Esophagus muscularis mucosa (tissue), 4 donors: ENCODE measurements around the gene RFFL. TPM values are rescaled to one million over a fixed set of nuclear protein-coding genes. Genes with fewer than 3 reads are reported as not detected.

Experiments
- DNase-seq: peaks from one replicate; pipeline ENCODE4 v3.0.0-alpha.2; 2017; ENCODE audit errors: extremely low spot score
- H3K27ac ChIP-seq, 4 donors: fragments of 200-600 bp; sonication (generic); replicated peaks in 1 of 4; 1 replicate in 3 of 4; 2 replicates in 1 of 4; pipeline ENCODE4 v1.5.1; 2016 to 2019; ENCODE audit warnings: mild to moderate bottlenecking in 1 of 4
- H3K27me3 ChIP-seq, 4 donors: fragments of 200-600 bp; sonication (generic); one replicate each; pipeline versions ENCODE4 v1.5.1 to v1.6.0; 2016 to 2019
- H3K36me3 ChIP-seq, 4 donors: fragments of 200-600 bp; sonication (generic); one replicate each; pipeline ENCODE4 v1.5.1; 2016 to 2019
- H3K4me1 ChIP-seq, 4 donors: fragments of 200-600 bp; sonication (generic); one replicate each; pipeline ENCODE4 v1.5.1; 2016 to 2019
- H3K4me3 ChIP-seq, 4 donors: fragments of 200-600 bp; sonication (generic); 1 replicate in 2 of 4; 2 replicates in 2 of 4; pipeline ENCODE4 v1.5.1; 2016 to 2019; ENCODE audit warnings: mild to moderate bottlenecking in 4 of 4, moderate library complexity in 1 of 4
- H3K9me3 ChIP-seq, 4 donors: fragments of 200-600 bp; sonication (generic); 1 replicate in 3 of 4; 2 replicates in 1 of 4; pipeline ENCODE4 v1.5.1; 2016 to 2019
- CTCF ChIP-seq, 3 experiments: fragments of 200-600 bp in 2 of 3; fragments of 450-650 bp in 1 of 3; sonication (generic) in 2 of 3; IDR thresholded peaks; one replicate each; pipeline ENCODE4 v1.5.1; 2017 to 2019; ENCODE audit warnings: antibody characterized with exemption in 3 of 3, mild to moderate bottlenecking in 2 of 3, moderate library complexity in 1 of 3
- EP300 ChIP-seq: sonication (generic); formaldehyde crosslinking; IDR thresholded peaks from one replicate; pipeline ENCODE4 v1.6.1; 2017; ENCODE audit warnings: antibody characterized with exemption
- POLR2A ChIP-seq: fragments of 450-650 bp; IDR thresholded peaks from one replicate; pipeline ENCODE4 v1.6.1; 2017; ENCODE audit warnings: antibody characterized with exemption, moderate library complexity, mild to moderate bottlenecking, low read depth
- POLR2AphosphoS5 ChIP-seq, 2 donors: sonication (generic); formaldehyde crosslinking; IDR thresholded peaks; one replicate each; pipeline ENCODE4 v1.6.1; 2017; ENCODE audit warnings: antibody characterized with exemption in 2 of 2
- WGBS: methylation state at CpG from one replicate; pipeline ENCODE4 v1.1.5; 2018; 5-methylcytosine and 5-hydroxymethylcytosine counted together
- intact Hi-C: fragments of 100-400 bp; cut with DNase I; formaldehyde crosslinking; loops from one replicate; pipeline ENCODE4 v1.15.1; 2023
- total RNA-seq, 4 donors: library from RNA; depleted of rRNA; stranded (reverse); fragments of >200 nt; gene quantifications; one replicate each; pipeline versions ENCODE4 v1.1.0 to v1.2.1, GENCODE V29; 2016

The RFFL gene
- total RNA-seq, 4 donors from 2014 or later, result 19.5 to 40.9 (median 33.3) TPM

- Histone ChIP-seq H3K4me3 (no peak overlapping the region), H3K27me3 (no peaks in the 10 kb centered on the region), H3K9me3 (no peaks in the 10 kb centered on the region), H3K27ac (no peak overlapping the region), H3K4me1 (peaks cover 23 to 28% (median 25%) of the 10 kb centered on the region in 4 donors), H3K36me3 (peaks cover 19 to 75% (median 51%) of the 10 kb centered on the region in 4 donors)
- no peak for TF ChIP-seq EP300
- TF ChIP-seq POLR2A, result no peak
- no peak for TF ChIP-seq CTCF (IDR thresholded peaks at IDR 0.05)
- no peak for TF ChIP-seq POLR2AphosphoS5 (IDR thresholded peaks at IDR 0.05)
- intact Hi-C loops, result no loop called here
- WGBS, result 90% methylated on average over 2 of the region's 2 CpGs
- DNase-seq, result no peak
Observed at GRCh38 chr17:35018814-35019213, 44.7 kb downstream of the RFFL start.

GRCh38 chr17:35017021-35017420 is 46.5 kb downstream of the RFFL start:
- H3K36me3 ChIP-seq, result peaks cover 19 to 80% (median 60%) of the 10 kb centered on the region in 4 donors
- no peaks in the 10 kb centered on the region for H3K27me3 ChIP-seq
- no peaks in the 10 kb centered on the region for H3K9me3 ChIP-seq
- peaks cover 8 to 11% (median 10%) of the 10 kb centered on the region in 4 donors for H3K4me1 ChIP-seq
- WGBS, result 94% methylated on average over 4 of the region's 4 CpGs
- DNase-seq, result no peak
- intact Hi-C loops, result no loop called here
- H3K4me3 ChIP-seq, result no peak overlapping the region
- TF ChIP-seq CTCF (IDR thresholded peaks at IDR 0.05) (no peak), POLR2AphosphoS5 (IDR thresholded peaks at IDR 0.05) (no peak), POLR2A (no peak), EP300 (no peak)
- H3K27ac ChIP-seq, result no peak overlapping the region

GRCh38 chr17:35016369-35016768 is 47.1 kb downstream of the RFFL start:
- no peak for DNase-seq
- intact Hi-C loops, result no loop called here
- peaks cover 25 to 83% (median 66%) of the 10 kb centered on the region in 4 donors for H3K36me3 ChIP-seq
- H3K9me3 ChIP-seq, result no peaks in the 10 kb centered on the region
- peaks cover 2 to 5% (median 4%) of the 10 kb centered on the region in 4 donors for H3K4me1 ChIP-seq
- 96% methylated on average over 4 of the region's 4 CpGs for WGBS
- no peak overlapping the region for H3K4me3 ChIP-seq
- no peak overlapping the region for H3K27ac ChIP-seq
- no peaks in the 10 kb centered on the region for H3K27me3 ChIP-seq
- TF ChIP-seq EP300 (no peak), CTCF (IDR thresholded peaks at IDR 0.05) (no peak), POLR2A (no peak), POLR2AphosphoS5 (IDR thresholded peaks at IDR 0.05) (no peak)

- Histone ChIP-seq H3K27me3 (no peaks in the 10 kb centered on the region), H3K4me3 (no peak overlapping the region), H3K9me3 (no peaks in the 10 kb centered on the region), H3K4me1 (no peaks in the 10 kb centered on the region), H3K27ac (no peak overlapping the region), H3K36me3 (peaks cover 19 to 84% (median 66%) of the 10 kb centered on the region in 4 donors)
- TF ChIP-seq EP300 (no peak), POLR2AphosphoS5 (IDR thresholded peaks at IDR 0.05) (no peak), CTCF (IDR thresholded peaks at IDR 0.05) (no peak), POLR2A (no peak)
- intact Hi-C loops, result no loop called here
- 83% methylated on average over 1 of the region's 5 CpGs for WGBS
- DNase-seq, result no peak
Observed at GRCh38 chr17:35011671-35012216, 51.8 kb downstream of the RFFL start.

- Histone ChIP-seq H3K27me3 (no peaks in the 10 kb centered on the region), H3K4me1 (no peaks in the 10 kb centered on the region), H3K4me3 (no peak overlapping the region), H3K27ac (no peak overlapping the region), H3K9me3 (no peaks in the 10 kb centered on the region), H3K36me3 (peaks cover 10 to 84% (median 57%) of the 10 kb centered on the region in 4 donors)
- DNase-seq, result no peak
- 87% methylated on average over 3 of the region's 3 CpGs for WGBS
- TF ChIP-seq POLR2AphosphoS5 (IDR thresholded peaks at IDR 0.05) (no peak), EP300 (no peak), CTCF (IDR thresholded peaks at IDR 0.05) (no peak), POLR2A (no peak)
- intact Hi-C loops, result no loop called here
Observed at GRCh38 chr17:35010093-35010492, 53.4 kb downstream of the RFFL start.
